ENCODE measurements around the gene ILK. TPM values are rescaled to one million over a fixed set of nuclear protein-coding genes. Genes with fewer than 3 reads are reported as not detected.
A peak's percentile ranks its signal among the peaks of the same experiment; 100 is the strongest.

ILK gene
- total and polyA plus RNA-seq, 10 of the 15 experiments (the other 5 are each of a cell fraction or from before 2014, with no cell fraction given), result 51.8 to 163 (median 92.0) TPM

- Histone ChIP-seq H3K4me1 (ENCODE audit: control insufficient read depth, insufficient read depth, low read length) (peaks cover 21% of the 10 kb centered on the region), H3K27ac (ENCODE audit: control insufficient read depth, insufficient read depth) (peak overlapping the region; percentile 99; the same call in 1 of the 2 replicates), H3K4me2 (ENCODE audit: control insufficient read depth, insufficient read depth) (peak overlapping the region; percentile 86; the same call in 1 of the 2 replicates), H3K9ac (ENCODE audit: control insufficient read depth, insufficient read depth, low read length) (no peak overlapping the region), H4K20me1 (ENCODE audit: control insufficient read depth, insufficient read depth) (no peaks in the 10 kb centered on the region), H3K79me2 (ENCODE audit: control insufficient read depth, insufficient read depth, low read length) (peaks cover 18% of the 10 kb centered on the region), H3K36me3 (ENCODE audit: control insufficient read depth in 2 of 2, insufficient read depth in 2 of 2, low read length in 1 of 2) (peaks cover 18 to 27% of the 10 kb centered on the region in 2 experiments), H3K9me3 (replicated peaks; ENCODE audit: control insufficient read depth, insufficient read depth, low read length) (no peaks in the 10 kb centered on the region), H2AFZ (ENCODE audit: control insufficient read depth, low read depth, low read length) (no peak overlapping the region), H3K4me3 (no peak overlapping the region), H3K27me3 (replicated peaks in 1 of 2; ENCODE audit: control insufficient read depth in 2 of 2, insufficient read depth in 2 of 2, low read length in 1 of 2) (no peaks in the 10 kb centered on the region)
- 92% methylated on average over 3 of the region's 3 CpGs for whole genome bisulfite sequencing (ENCODE audit: insufficient coverage, insufficient replicate concordance, low lambda C conversion rate, missing lambda C conversion rate)
- BruUV-seq (replicated peaks), result no TSS peak
- ATAC-seq (no peak), DNase-seq (ENCODE audit: low read depth, low spot score) (no peak), FAIRE-seq (no peak)
- SMC1A ChIA-PET (ENCODE audit: uncharacterized antibody, unreplicated experiment), result interaction anchor here (0.6 to 3.1 kb wide), 3 partner anchors 9 to 110 kb away, joined by 3 to 24 read pairs (median 8); partner anchors contain the start of genes ILK and MRPL17
- CTCF ChIA-PET, result interaction anchor here (0.6 to 2.7 kb wide), 10 partner anchors 9 to 314 kb away, joined by 3 to 18 read pairs (median 4); partner anchors contain the start of gene MRPL17
- intact Hi-C loops (cut with micrococcal nuclease; ENCODE audit: unreplicated experiment), result loop anchor here (2.0 to 10.0 kb wide), 4 partner anchors 53 to 911 kb away; partner anchors contain the start of gene MRPL17
- POLR2A ChIA-PET, result interaction anchor here (0.7 to 3.8 kb wide), 8 partner anchors 9 to 2000 kb away, joined by 3 to 34 read pairs (median 6); partner anchors contain the start of genes ILK and MRPL17
- RAD21 ChIA-PET (ENCODE audit: unreplicated experiment), result interaction anchor here (0.7 to 1.8 kb wide), 4 partner anchors 9 to 54 kb away, joined by 3 to 8 read pairs (median 3); no protein-coding TSS in a partner anchor
- in situ Hi-C loops (cut with MboI), result loop anchor here (10.0 kb wide), 1 partner anchor 911 kb away; no protein-coding TSS in a partner anchor
- no peak for TF ChIP-seq BCL11A (IDR thresholded peaks at IDR 0.05; ENCODE audit: low read depth, low read length)
- TF ChIP-seq YY1 (IDR thresholded peaks at IDR 0.05; ENCODE audit: low read depth, low read length), result no peak
- no peak for TF ChIP-seq YBX1 (IDR thresholded peaks at IDR 0.05)
- no peak for TF ChIP-seq KAT2A (conservative IDR thresholded peaks at IDR 0.05; ENCODE audit: control insufficient read depth, low read depth, low read length)
- TF ChIP-seq MAX (IDR thresholded peaks at IDR 0.05; ENCODE audit: low read depth, low read length), result no peak
- no peak for TF ChIP-seq TCF7 (IDR thresholded peaks at IDR 0.05; ENCODE audit: borderline replicate concordance)
- no peak for TF ChIP-seq SMAD5 (IDR thresholded peaks at IDR 0.05; ENCODE audit: low read depth)
These were observed 9.9 kb downstream of the ILK start for GRCh38 chr11:6613496-6613895.

GRCh38 chr11:6614446-6614845 lies 10.9 kb downstream of the ILK start:
- in situ Hi-C loops (cut with MboI), result loop anchor here (10.0 kb wide), 1 partner anchor 910 kb away; no protein-coding TSS in a partner anchor
- WGBS (ENCODE audit: insufficient coverage, insufficient replicate concordance, low lambda C conversion rate, missing lambda C conversion rate), result 67% methylated on average over 2 of the region's 2 CpGs
- no peak overlapping the region for H3K27ac ChIP-seq (ENCODE audit: control insufficient read depth, insufficient read depth)
- no peak overlapping the region for H2AFZ ChIP-seq (ENCODE audit: control insufficient read depth, low read depth, low read length)
- BruUV-seq (replicated peaks), result no TSS peak
- H3K4me2 ChIP-seq (ENCODE audit: control insufficient read depth, insufficient read depth), result no peak overlapping the region
- CTCF ChIA-PET, result interaction anchor here (0.6 kb wide), 1 partner anchor 903 kb away, joined by 3 read pairs; no protein-coding TSS in a partner anchor
- intact Hi-C loops (cut with micrococcal nuclease; ENCODE audit: unreplicated experiment), result loop anchor here (5.0 to 10.0 kb wide), 2 partner anchors 133 to 910 kb away; no protein-coding TSS in a partner anchor
- H4K20me1 ChIP-seq (ENCODE audit: control insufficient read depth, insufficient read depth), result no peaks in the 10 kb centered on the region
- RAD21 ChIA-PET (ENCODE audit: unreplicated experiment), result interaction anchor here (0.5 kb wide), 1 partner anchor 21 kb away, joined by 3 read pairs; no protein-coding TSS in a partner anchor
- FAIRE-seq (no peak), ATAC-seq (no peak), DNase-seq (ENCODE audit: low read depth, low spot score) (no peak)
- no peak overlapping the region for H3K9ac ChIP-seq (ENCODE audit: control insufficient read depth, insufficient read depth, low read length)
- H3K36me3 ChIP-seq (ENCODE audit: control insufficient read depth in 2 of 2, insufficient read depth in 2 of 2, low read length in 1 of 2), result peaks cover 10 to 23% of the 10 kb centered on the region in 2 experiments
- SMC1A ChIA-PET (ENCODE audit: uncharacterized antibody, unreplicated experiment), result no interaction called here
- H3K9me3 ChIP-seq (replicated peaks; ENCODE audit: control insufficient read depth, insufficient read depth, low read length), result no peaks in the 10 kb centered on the region
- peaks cover 24% of the 10 kb centered on the region for H3K79me2 ChIP-seq (ENCODE audit: control insufficient read depth, insufficient read depth, low read length)
- H3K4me1 ChIP-seq (ENCODE audit: control insufficient read depth, insufficient read depth, low read length), result peaks cover 21% of the 10 kb centered on the region
- POLR2A ChIA-PET, result no interaction called here
- no peak overlapping the region for H3K4me3 ChIP-seq
- no peaks in the 10 kb centered on the region for H3K27me3 ChIP-seq (replicated peaks in 1 of 2; ENCODE audit: control insufficient read depth in 2 of 2, insufficient read depth in 2 of 2, low read length in 1 of 2)
- no peak for TF ChIP-seq NR2C1 (IDR thresholded peaks at IDR 0.05)
- no peak for TF ChIP-seq EZH2 (IDR thresholded peaks at IDR 0.05; ENCODE audit: borderline replicate concordance, control insufficient read depth, low read depth, low read length)
- TF ChIP-seq SREBF2 (IDR thresholded peaks at IDR 0.05; ENCODE audit: low read length), result no peak
- no peak for TF ChIP-seq FOXK2 (IDR thresholded peaks at IDR 0.05)
- no peak for TF ChIP-seq MEF2A (IDR thresholded peaks at IDR 0.05; ENCODE audit: insufficient read depth, low read depth, low read length)
- TF ChIP-seq KAT2A (conservative IDR thresholded peaks at IDR 0.05; ENCODE audit: control insufficient read depth, low read depth, low read length), result no peak
- no peak for TF ChIP-seq NFYB (IDR thresholded peaks at IDR 0.05; ENCODE audit: insufficient read depth, low read depth, low read length)
- no peak for TF ChIP-seq STAT3 (IDR thresholded peaks at IDR 0.05; ENCODE audit: low read depth, low read length)
- TF ChIP-seq KLF5 (IDR thresholded peaks at IDR 0.05; ENCODE audit: partially characterized antibody), result no peak
- TF ChIP-seq EP300 (IDR thresholded peaks at IDR 0.05; ENCODE audit: borderline replicate concordance in 1 of 2, control insufficient read depth in 1 of 2, low read depth in 2 of 2, low read length in 2 of 2), result no peak

Data from GM12878 (cell line).